GM18505 (cell line): ENCODE measurements around the gene C2orf69.
"Not testable (repeated sequence)": the region's sequence is repeated elsewhere in the genome, so short reads cannot be mapped to it uniquely, and the experiment has no call there.

ENCODE experiments used
- ATAC-seq: cut with Tn5 transposase; IDR thresholded peaks from one replicate; pipeline ENCODE4 v1.9.1; 2021; ENCODE audit not compliant: unreplicated experiment
- POLR2A ChIP-seq: IDR thresholded peaks from 4 replicates; pipeline ENCODE4 v1.6.1; 2011; ENCODE audit warnings: borderline replicate concordance; ENCODE audit not compliant: insufficient read depth, insufficient read length; ENCODE audit errors: extremely low read depth

The C2orf69 gene

GRCh38 chr2:199901942-199902341, 9.2 kb upstream of the C2orf69 start:
- TF ChIP-seq POLR2A, result no peak
- no peak for ATAC-seq

DNA sequence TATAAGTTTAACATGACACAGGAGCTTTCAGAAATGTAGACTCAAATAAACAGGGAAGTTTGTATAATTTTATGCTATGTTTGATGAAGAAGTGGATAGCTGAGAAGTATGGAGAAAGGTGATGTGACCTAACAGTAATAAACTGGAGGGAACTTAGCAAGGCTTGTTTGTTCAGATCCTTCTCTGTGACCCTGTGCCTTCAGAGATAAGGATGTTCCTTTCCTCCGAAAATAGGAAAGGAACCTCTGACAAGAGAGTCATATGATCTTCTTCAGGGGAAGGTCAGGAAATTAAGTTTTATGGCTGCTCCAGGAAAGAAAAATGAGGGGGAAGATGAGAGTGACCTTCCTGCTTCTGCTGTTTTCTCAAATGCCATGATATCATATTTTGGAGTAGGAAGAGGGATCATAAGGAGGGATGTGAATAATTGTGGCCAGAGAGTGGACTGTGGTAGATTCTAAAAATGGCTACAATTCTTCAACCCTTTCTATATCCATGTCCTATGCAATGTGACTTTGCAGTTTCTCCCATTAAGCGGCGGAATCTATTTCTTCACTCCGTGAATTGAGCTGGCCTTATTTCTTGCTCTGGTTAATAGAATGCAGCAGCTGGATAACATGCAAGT, 8.5 kb upstream of the C2orf69 start:
- ATAC-seq, result no peak
- no peak for TF ChIP-seq POLR2A

GRCh38 chr2:199903111-199903510, 8.0 kb upstream of the C2orf69 start:
- no peak for ATAC-seq
- TF ChIP-seq POLR2A, result no peak

DNA sequence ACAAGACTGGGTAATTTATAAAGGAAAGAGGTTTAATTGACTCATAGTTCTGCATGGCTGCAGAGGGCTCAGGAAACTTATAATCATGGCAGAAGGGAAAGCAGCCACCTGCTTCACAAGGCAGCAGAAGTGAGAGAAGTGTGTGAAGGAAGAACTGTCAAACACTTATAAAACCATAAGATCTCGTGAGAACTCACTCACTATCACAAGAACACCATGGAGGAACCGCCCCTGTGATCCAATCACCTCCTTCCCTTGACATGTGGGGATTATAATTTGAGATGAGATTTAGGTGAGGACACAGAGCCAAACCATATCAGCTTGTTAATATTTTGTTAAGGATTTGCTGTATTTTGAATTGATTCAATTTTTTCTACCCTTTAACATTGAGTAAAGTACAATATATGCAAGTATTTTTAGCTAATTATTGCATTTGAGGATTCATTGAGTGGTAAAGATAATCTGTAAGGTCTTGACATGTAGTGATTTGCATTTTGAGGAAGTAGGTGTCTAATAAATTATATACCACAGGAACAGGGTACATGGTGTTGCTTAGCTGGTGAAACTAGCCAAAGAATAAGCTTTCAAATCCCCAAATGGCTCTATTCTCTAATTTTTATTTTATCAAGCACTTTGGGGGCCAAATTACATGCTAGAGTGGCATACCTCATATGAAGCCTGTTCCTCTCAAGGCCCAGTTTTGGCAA, 3.9 kb upstream of the C2orf69 start:
- no peak for ATAC-seq
- no peak for TF ChIP-seq POLR2A

DNA sequence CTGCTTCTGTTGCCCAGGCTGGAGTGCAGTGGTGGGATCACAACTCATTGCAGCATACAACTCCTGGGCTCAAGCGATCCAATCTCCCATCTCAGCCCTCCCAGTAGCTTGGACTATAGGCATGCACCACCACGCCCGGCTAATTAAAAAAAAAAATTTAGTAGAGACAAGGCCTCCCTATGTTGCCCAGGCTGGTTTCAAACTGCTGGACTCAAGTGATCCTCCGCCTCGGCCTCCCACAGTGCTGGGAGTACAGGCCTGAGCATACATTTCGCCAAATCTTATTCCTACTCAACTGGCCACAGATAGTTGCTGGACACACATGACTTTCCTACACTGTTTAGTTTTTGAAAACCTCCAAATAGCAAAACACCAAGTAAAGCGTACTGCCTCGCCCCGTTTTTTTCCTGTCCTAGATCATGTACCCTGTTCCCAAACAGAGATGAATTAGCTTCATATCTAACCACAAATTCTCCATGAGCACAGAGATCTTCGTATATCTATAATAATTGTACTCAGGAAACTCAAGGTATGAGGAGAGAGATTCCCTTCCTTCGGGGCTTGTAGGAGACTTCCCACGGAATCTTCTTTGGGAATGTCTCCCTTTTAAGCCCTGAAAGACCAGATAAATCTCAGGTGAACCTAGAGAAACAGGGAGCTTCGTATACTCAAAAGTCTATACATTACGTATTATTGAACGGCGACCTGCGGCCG, 598 bp upstream of the C2orf69 start:
- no peak for TF ChIP-seq POLR2A
- no peak for ATAC-seq

DNA sequence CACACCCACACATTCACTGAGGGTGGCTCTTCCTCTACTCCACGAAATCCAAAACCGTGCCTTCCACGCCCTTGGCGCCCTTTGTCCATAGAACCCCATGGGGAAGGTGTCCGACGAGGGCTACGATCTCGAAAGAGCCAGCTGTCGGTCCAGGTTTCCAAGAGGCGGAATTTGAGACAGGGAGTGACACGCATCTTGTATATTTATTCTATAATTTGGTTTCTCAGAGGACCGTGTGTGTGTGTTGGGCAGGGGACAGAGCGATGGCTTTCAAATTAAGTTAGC, 726 bp downstream of the C2orf69 start:
- no peak for ATAC-seq
- TF ChIP-seq POLR2A, result no peak

- ATAC-seq, result not testable (repeated sequence)
Observed at GRCh38 chr2:199912553-199913114, 1.5 kb downstream of the C2orf69 start.

GRCh38 chr2:199914372-199914958, 3.4 kb downstream of the C2orf69 start:
- no peak for TF ChIP-seq POLR2A

DNA sequence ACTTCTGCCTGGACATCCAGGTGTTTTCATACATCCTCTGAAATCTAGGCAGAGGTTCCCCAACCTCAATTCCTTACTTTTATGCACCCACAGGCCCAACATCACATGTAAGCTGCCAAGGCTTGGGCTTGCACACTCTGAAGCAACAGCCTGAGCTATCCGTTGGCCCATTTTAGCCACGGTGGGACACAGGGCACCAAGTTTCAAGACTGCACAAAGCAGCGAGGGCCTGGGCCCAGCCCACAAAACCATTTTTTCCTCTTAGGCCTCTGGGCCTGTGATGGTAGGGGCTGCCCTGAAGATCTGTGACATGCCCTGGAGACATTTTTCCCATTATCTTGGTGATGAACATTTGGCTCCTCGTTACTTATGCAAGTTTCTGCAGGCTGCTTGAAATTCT, 5.9 kb downstream of the C2orf69 start:
- ATAC-seq, result no peak
- no peak for TF ChIP-seq POLR2A

More at GRCh38 chr2:199914372-199914958, 3.4 kb downstream of the C2orf69 start:
- no peak for ATAC-seq

- no peak for ATAC-seq
- TF ChIP-seq POLR2A, result no peak
Observed at GRCh38 chr2:199922856-199923255, 11.8 kb downstream of the C2orf69 start.

DNA sequence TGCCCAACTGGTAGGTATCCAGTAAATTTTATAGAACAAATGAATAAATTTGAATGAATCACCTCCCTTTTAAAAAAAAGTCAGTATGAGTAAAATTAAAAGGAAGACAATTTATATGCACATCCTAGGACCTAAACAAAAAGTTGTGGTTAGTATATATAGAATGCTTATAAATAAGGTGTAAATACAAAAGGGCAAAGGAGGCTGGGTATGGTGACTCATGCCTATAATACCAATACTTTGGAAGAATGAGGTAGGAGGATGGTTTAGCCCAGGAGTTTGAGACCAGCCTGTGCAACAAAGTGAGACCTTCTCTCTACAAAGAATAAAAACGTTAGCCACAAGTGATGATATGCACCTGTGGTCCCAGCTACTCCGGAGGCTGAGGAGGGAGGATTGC, 12.8 kb downstream of the C2orf69 start:
- TF ChIP-seq POLR2A, result no peak
- no peak for ATAC-seq

DNA sequence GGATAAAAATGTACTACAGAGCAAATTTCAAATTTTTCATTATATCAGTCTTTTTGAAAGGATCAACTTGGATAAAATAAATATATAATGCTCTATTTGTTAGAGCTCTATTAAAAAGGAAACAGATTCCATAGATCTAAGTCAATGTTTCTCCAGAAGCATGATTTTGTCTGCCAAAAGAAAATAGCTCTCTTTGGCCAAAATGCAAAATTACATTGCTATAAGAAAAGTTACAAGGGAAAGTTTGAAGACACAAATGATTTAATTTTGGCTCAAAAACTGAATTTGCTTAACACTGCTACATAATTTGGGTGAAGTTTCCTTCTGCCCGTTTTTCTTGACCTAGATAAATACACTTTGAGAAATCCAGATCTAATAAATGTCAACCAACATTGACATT, 15.7 kb downstream of the C2orf69 start:
- ATAC-seq, result no peak
- no peak for TF ChIP-seq POLR2A

DNA sequence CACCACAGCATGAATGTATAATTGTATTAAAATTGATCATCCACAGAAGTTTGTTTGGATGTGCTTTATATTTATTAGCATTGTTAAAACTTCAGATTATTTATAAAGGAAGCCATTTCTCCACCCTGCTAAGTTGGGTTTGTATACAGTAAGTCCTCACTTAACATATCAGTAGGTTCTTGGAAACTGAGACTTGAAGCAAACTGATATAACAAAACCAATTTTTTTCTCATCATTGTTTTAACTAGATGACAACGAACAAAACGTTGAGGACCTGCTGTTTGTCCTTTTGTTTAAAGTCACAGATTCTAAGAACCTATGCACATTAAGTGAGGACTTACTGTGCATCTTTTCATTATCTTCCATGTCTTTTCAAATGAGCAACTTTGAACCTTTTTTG, 17.1 kb downstream of the C2orf69 start:
- no peak for TF ChIP-seq POLR2A
- ATAC-seq, result no peak

DNA sequence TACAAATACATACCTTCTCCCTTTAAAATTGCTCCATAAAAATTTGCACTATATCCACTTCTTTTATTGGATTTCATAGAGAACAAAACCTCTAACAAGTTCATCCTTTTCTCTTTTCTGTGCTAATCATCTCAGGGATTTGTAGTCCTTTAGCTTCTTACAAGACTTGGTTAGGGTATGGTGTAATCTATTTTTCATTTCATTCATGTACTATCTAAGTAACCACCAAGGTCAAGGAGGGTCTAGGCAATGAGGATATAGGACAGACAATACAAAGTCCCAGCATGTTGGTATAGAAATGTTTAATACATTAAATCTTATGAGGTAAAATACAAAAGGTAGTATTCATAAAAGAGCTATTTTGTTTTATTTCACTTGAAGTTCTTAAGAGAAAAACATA, 17.5 kb downstream of the C2orf69 start:
- ATAC-seq, result no peak
- no peak for TF ChIP-seq POLR2A

DNA sequence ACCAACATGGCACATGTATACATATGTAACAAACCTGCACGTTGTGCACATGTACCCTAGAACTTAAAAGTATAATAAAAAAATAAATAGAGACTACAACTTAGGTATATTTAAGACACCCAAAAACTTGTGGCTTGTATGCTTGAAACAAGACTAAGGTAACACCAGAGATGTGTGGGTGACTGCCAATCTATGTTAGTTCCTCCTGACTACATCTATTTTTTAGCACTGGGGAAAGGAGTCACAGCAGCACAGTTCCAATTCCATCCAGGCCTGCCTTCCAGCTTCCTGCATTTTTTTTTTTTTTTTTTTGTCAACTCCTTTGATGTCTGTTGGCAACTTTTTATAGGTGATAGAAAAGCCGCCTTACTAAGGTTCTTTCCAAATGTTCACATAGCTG, 18.2 kb downstream of the C2orf69 start:
- ATAC-seq, result no peak
- no peak for TF ChIP-seq POLR2A
